Right atrium auricular region (tissue), 2 donors: ENCODE data around the gene NCKAP5. TPM values are rescaled to one million over a fixed set of nuclear protein-coding genes. Genes with fewer than 3 reads are reported as not detected.

ENCODE experiments used
- DNase-seq: peaks from one replicate; pipeline ENCODE4 v3.0.0-alpha.2; 2019; ENCODE audit warnings: low spot score
- H3K27ac ChIP-seq, 2 donors: fragments of 200-600 bp; sonication (generic); 1 replicate in 1 of 2; 2 replicates in 1 of 2; pipeline ENCODE4 v1.5.1; 2016 to 2019
- H3K27me3 ChIP-seq, 2 donors: fragments of 200-600 bp; sonication (generic); one replicate each; pipeline versions ENCODE4 v1.5.1 to v1.6.0; 2017 to 2019
- H3K36me3 ChIP-seq: fragments of 200-600 bp; sonication (generic); one replicate; pipeline ENCODE4 v1.5.1; 2016
- H3K4me1 ChIP-seq, 2 donors: fragments of 200-600 bp; sonication (generic); one replicate each; pipeline versions ENCODE4 v1.5.1 to v1.6.0; 2017 to 2019
- H3K4me3 ChIP-seq, 2 donors: fragments of 200-600 bp; sonication (generic); 1 replicate in 1 of 2; 2 replicates in 1 of 2; pipeline ENCODE4 v1.5.1; 2017 to 2019; ENCODE audit warnings: mild to moderate bottlenecking in 1 of 2, moderate library complexity in 1 of 2
- H3K9me3 ChIP-seq, 2 donors: fragments of 200-600 bp; sonication (generic); one replicate each; pipeline ENCODE4 v1.5.1; 2019
- total RNA-seq, 2 donors: library from RNA; depleted of rRNA; stranded (reverse); fragments of >200 nt; gene quantifications; one replicate each; pipeline ENCODE4 v1.1.0, GENCODE V29; 2016
- TF ChIP-seq, protein P1 (sequence below), 2 donors: fragments of 200-600 bp; sonication (generic); IDR thresholded peaks; one replicate each; pipeline ENCODE4 v1.5.1; 2019; ENCODE audit warnings: antibody characterized with exemption in 2 of 2

NCKAP5 gene
- total RNA-seq, 2 donors from 2014 or later, result 3.6 to 5.4 TPM

DNA sequence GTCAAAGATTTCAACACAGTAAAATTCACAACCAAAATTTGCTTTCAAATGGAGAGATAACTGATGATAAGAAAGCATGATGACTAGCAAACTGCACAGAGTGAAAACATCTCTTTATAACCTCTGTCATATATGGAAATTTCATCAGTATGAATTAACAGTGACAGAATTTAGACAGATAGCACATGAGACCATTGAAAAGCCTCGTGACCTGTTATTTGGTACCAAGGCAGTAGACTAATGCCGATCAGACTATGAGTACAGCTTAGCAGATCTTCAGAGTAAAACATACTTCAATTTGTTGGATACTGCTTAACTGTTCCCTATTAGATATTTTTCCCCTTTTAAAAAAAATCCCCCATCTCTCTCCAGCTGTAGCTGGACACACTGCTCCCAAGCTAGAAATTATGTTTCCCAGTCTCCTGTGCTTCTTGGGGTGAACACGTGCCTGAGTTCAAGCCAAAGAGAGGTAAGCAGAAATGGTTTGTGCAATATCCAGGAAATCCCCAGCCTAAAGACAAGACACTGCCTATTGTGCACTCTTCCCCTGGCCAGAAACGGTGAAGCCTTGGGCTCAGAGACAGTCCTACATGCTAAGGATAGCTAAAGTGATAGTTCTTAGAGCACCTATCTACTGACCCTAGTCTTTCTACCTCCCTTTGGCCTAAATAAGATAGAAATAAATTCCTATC is 256.1 kb downstream of the NCKAP5 start:
- H3K4me3 ChIP-seq, result no peak overlapping the region
- H3K27ac ChIP-seq, result no peak overlapping the region
- H3K27me3 ChIP-seq, result no peaks in the 10 kb centered on the region
- TF ChIP-seq, protein P1, sequence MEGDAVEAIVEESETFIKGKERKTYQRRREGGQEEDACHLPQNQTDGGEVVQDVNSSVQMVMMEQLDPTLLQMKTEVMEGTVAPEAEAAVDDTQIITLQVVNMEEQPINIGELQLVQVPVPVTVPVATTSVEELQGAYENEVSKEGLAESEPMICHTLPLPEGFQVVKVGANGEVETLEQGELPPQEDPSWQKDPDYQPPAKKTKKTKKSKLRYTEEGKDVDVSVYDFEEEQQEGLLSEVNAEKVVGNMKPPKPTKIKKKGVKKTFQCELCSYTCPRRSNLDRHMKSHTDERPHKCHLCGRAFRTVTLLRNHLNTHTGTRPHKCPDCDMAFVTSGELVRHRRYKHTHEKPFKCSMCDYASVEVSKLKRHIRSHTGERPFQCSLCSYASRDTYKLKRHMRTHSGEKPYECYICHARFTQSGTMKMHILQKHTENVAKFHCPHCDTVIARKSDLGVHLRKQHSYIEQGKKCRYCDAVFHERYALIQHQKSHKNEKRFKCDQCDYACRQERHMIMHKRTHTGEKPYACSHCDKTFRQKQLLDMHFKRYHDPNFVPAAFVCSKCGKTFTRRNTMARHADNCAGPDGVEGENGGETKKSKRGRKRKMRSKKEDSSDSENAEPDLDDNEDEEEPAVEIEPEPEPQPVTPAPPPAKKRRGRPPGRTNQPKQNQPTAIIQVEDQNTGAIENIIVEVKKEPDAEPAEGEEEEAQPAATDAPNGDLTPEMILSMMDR (IDR thresholded peaks at IDR 0.05), result no peak
- no peaks in the 10 kb centered on the region for H3K36me3 ChIP-seq
- no peaks in the 10 kb centered on the region for H3K4me1 ChIP-seq
- DNase-seq, result no peak
- no peaks in the 10 kb centered on the region for H3K9me3 ChIP-seq

DNA sequence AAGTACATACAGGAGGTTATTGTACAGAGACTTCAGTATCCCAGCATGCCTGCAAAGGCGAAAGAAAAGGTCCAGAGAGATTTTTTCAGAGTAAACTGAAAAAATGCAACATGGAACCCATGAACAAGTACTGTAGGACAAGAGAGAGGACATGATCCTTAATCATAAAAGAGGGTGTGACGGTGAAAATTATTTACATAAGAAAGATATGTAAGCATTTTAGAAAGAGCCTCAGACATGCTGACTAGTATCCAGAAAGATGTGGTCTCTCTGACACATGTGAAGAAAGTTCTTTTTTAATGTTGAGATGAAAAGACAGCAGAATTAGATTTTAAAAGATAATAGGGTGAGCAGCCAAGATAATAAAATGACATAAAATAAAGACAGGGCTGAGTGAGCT is 262.0 kb downstream of the NCKAP5 start:
- Histone ChIP-seq H3K9me3 (no peaks in the 10 kb centered on the region), H3K4me3 (no peak overlapping the region), H3K36me3 (no peaks in the 10 kb centered on the region), H3K4me1 (no peaks in the 10 kb centered on the region), H3K27me3 (no peaks in the 10 kb centered on the region), H3K27ac (no peak overlapping the region)
- TF ChIP-seq, protein P1 (IDR thresholded peaks at IDR 0.05), result no peak
- DNase-seq, result no peak

DNA sequence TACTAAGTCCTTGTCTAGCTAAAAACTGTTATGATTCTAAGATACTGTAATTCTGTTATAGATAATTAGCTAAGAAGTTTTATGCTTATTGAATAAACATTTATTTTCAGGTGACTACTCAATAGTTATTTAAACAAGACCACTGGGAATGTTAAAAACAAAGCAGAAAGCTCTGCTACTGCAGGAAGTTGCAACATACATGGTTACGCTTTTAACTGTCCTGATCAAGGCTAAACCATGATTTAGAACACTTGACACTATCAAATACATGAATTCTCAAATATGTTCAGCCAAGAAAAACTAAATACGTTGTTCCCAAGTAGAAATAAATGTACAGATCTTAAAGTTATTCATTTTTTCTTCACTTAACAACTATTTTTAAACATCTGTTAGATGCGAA is 263.9 kb downstream of the NCKAP5 start:
- TF ChIP-seq, protein P1 (IDR thresholded peaks at IDR 0.05), result no peak
- no peak overlapping the region for H3K4me3 ChIP-seq
- H3K27me3 ChIP-seq, result no peaks in the 10 kb centered on the region
- no peaks in the 10 kb centered on the region for H3K9me3 ChIP-seq
- no peak for DNase-seq
- no peaks in the 10 kb centered on the region for H3K4me1 ChIP-seq
- no peaks in the 10 kb centered on the region for H3K36me3 ChIP-seq
- no peak overlapping the region for H3K27ac ChIP-seq

DNA sequence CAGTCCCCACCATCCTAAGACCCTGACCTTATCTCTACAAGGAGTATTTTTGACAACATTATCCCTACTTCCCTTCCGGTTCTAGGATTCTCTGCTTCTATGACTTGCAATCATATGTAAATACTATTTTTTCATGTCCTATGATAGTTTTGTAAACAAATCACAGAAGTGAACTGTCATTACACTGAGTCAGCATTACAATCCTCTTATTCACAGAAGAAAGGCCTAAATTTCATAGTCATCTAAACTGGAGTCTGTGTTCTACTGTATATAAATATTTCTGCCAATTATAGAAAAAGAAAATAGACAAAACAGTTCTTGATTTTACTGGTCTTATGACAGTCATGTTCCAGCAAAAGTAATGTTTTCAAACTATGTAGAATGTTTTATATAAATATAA is 265.1 kb downstream of the NCKAP5 start:
- no peaks in the 10 kb centered on the region for H3K4me1 ChIP-seq
- H3K4me3 ChIP-seq, result no peak overlapping the region
- TF ChIP-seq, protein P1 (IDR thresholded peaks at IDR 0.05), result no peak
- H3K27me3 ChIP-seq, result no peaks in the 10 kb centered on the region
- no peak overlapping the region for H3K27ac ChIP-seq
- no peak for DNase-seq
- H3K36me3 ChIP-seq, result no peaks in the 10 kb centered on the region
- H3K9me3 ChIP-seq, result no peaks in the 10 kb centered on the region

DNA sequence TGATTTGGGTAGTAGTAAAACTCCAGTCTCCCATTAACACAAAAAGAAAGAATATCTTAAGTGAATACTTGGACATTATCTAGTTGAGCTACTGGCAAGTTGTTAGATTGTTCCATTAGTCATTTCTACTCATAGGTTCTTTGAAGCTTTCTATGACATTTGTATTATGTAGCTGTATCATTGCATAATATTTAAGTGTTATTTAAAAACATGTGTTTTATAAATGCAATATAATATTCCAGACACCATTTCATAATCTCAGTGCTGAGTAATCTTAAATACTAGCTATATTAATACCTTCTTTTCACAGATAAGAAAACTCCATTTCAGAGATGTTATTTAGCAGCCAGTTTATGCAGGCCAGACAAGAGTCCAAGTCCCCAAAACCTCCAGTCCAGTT is 271.9 kb downstream of the NCKAP5 start:
- no peak for DNase-seq
- Histone ChIP-seq H3K36me3 (no peaks in the 10 kb centered on the region), H3K27me3 (no peaks in the 10 kb centered on the region), H3K4me3 (no peak overlapping the region), H3K4me1 (no peaks in the 10 kb centered on the region), H3K9me3 (no peaks in the 10 kb centered on the region), H3K27ac (no peak overlapping the region)
- TF ChIP-seq, protein P1 (IDR thresholded peaks at IDR 0.05), result no peak
